ENCODE measurements around the gene PEDS1.
"Not testable (repeated sequence)": the region's sequence is repeated elsewhere in the genome, so short reads cannot be mapped to it uniquely, and the experiment has no call there.

Gene PEDS1

DNA sequence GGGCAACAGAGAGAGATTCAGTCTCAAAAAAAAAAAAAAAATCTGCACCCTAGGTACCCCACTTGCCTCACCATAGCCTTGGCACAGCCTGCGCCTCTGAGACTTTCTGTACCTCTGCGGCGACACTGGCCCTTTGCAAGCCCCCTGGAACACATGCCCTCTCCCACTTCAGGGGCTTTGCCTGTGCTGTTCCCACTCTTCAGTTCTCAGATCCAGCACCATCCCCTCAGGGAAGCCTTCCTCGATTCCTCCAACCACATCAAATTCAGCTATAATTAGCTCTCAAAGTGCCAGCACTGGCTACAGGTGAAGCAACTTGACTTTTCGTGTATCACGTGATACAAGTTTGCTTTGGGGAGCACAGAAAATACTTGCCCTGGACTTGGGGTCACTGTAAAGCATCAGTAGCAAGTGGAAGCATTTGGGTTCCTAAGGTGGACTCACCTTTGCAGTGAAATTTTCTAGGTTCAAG, 38.4 kb downstream of the PEDS1 start:
- no peak for DNase-seq (ENCODE audit: extremely low read depth in 1 of 2, low read depth in 1 of 2)

- DNase-seq (ENCODE audit: extremely low read depth in 1 of 2, low read depth in 1 of 2) = no peak
Observed at GRCh38 chr20:50113420-50114224, 39.9 kb downstream of the PEDS1 start.

DNA sequence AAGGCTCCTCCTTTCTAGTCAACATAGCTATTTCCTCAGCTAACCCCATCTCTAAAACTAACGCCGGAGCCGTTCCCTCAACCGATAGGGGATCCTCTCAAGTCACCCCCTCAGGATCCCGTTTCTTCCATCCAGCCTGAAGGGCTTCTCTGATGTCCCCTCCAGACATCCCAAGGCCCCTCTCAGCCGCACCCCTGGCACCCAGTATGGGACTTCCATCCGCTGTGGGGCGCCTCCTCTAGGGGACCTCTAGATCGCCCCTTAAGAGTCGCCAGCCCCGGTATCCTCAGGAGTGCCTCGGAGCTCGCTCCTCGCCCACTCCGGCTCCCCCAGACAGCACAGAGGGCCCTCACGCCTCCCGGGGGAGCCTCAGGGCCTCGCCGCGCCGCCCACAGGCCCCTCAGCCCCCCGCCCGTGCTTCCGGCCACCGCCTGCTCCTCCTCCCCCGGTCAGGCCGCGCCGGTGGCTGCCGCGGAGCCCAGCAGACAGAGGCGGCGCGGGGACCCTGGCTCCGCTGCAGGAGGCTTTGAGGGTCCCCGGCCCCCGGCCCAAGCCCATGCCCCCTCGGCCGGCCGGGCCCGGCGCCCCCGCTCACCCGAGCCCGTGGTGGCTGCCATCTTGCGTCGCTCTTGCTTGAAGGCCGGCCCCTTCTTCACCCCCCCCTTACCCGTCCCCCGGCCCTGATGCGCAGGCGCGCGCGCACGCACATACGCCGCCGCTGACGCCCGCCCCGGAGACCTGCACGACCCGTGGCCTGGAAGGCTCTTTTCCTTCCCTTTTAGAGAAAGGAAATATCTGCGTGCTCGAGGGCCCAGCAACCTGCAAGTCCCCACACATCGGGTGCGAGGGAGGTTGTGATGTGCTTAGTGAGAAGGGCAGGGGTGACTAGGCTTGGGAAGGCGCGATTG, 40.8 kb downstream of the PEDS1 start, which contains the start of gene UBE2V1:
Gene UBE2V1 (minus strand): TSS at position 639 of the 908 bp plus-strand sequence. CDS start 22 bp downstream, at position 617.
- peak; percentile 74 to 86 for DNase-seq (ENCODE audit: extremely low read depth in 1 of 2, low read depth in 1 of 2)

- DNase-seq (ENCODE audit: extremely low read depth in 1 of 2, low read depth in 1 of 2) = no peak
Observed at GRCh38 chr20:50111829-50112495, 41.6 kb downstream of the PEDS1 start.

- peak in 1 of 2 donors; percentile 60 for DNase-seq (ENCODE audit: extremely low read depth in 1 of 2, low read depth in 1 of 2)
Observed at GRCh38 chr20:50111120-50111828, 42.2 kb downstream of the PEDS1 start.

DNA sequence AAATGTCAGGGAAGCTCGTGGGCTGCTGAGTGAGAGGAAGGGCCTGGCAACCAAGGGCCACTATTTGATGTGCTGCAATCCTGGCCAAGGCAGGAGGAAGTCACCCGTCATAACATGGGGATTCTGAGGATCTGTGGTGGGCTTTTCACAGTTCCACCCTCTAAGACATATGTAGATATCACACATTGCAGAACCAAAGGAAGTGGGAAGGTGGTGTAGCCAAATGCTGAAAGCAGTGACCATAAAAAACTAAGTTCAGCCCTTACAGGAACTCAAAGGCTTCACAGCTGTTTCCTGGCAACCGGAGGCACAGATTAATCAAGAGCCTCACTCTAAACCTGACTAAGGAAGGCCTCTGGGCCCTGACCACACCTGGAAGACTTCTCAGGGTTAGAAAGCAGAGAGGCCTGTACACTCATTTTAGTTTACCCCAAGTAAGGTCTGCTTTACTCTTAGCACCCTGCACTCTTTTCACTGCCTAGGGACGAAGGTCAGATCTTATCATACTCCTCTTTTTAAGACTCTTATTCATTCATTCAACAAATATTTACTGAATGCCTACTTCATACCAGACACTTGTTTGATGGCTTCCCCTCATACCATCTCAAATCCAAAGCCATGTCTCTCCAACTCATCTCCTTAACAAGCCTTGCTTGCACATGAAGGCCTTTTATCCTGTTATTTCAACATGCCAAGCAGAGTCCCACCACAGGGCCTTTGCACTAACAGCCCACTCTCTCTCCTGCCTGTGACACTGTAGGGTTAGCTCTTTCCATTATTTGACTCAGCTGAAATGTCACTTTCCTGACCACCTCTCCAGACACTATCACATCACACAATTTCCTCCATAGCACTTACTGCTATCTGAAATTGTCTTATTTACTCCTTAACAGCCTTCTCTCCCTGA, 43.1 kb downstream of the PEDS1 start:
- peak in 1 of 2 donors; percentile 70 for DNase-seq (ENCODE audit: extremely low read depth in 1 of 2, low read depth in 1 of 2)

GRCh38 chr20:50108556-50109235, 44.8 kb downstream of the PEDS1 start:
- no peak for DNase-seq (ENCODE audit: extremely low read depth in 1 of 2, low read depth in 1 of 2)

DNA sequence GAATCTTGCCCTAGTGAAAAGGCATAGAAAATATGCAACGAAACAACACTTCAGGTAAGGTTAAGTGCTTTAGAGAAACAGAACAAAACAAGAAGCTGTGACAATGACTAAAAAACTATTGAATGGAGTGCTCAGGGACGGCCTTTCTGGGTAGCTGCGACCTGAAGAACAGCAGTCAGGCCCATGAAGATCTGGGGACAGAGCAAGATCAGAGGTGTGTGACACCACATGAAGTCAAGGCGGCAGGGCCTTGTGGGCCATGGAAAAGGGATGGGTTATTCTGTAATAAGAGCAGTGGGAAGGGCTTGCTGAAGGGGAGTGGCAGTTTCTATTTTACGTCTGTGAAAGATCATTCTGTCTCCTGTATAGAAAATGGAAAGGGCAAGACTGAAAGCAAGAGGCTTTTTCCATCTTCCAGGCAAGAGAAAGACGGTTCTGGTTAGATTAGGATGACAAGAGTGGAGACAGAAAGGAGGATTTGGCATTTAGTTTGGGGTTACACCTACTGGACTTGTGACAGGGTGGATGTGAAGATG, 45.7 kb downstream of the PEDS1 start:
- DNase-seq (ENCODE audit: extremely low read depth in 1 of 2, low read depth in 1 of 2) = no peak

DNA sequence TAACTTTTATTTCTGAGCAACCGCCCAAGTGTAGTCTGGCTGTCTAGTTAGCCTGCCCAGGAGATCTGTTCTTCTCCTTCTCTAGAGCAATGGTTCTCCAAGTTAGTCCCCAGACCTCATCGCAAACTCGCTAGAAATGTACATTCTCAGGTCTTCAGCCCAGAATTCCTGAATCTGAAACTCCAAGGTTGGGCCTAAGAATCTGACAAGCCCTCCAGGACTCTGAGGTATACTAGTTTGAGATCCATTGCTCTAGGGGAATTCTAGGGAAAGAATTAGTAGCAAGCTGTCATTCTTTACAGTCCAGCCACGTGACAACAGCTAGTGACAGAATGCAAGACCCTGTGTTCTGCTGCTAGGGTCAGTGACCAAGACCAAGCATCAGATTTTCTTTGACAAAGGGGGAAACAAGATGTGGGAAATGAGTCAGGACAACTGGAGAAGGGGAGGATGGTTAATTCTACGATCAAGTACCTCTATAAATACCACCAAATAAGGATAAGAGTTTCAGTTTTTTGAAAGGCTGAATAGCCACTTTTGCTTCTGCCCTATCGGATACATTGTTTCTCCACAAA, 46.4 kb downstream of the PEDS1 start:
- DNase-seq (ENCODE audit: extremely low read depth in 1 of 2, low read depth in 1 of 2) = no peak

GRCh38 chr20:50106669-50107068, 46.9 kb downstream of the PEDS1 start:
- not testable (repeated sequence) for DNase-seq (ENCODE audit: extremely low read depth in 1 of 2, low read depth in 1 of 2)
